ENCODE data around the gene HOXB3.

The HOXB3 gene

DNA sequence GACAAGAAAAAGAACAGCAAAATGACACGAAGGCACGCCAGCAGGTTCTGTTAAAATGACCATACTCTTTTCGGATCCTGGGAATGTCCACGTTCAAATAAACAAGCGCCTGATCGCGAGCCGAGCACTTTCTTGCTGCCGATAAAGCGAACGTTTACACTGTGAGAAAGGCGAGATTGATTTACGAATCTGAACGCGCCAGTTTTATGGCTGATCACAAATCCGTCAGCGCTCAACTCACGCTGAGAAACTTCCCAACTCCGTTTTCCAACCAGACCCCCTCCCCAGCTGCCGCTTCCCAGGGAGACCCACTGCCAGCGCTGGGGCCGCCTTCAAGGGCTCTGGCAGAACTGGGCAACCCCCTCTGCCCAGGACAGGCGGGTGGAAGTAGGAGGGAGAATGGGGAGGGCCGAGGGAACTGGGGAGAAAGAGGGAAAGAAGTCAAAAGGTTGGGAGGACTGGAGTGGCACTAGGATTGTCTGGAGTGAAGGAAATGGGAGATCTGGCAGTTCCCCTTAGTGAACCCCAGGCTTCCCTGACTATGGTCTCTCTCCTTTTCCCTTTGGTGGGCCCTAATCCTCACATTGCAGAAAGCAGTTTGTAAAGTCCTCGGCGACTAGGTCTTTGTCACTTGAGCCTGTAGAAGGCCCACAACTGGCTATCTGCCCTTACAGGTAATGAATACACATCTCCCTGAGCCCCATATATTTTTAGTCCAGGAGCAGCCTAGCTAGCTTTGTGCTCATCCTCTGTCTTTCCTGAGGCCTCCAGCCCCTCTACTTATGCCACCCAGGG lies 18.8 kb downstream of the HOXB3 start:
- no peak overlapping the region for H3K4me3 ChIP-seq (ENCODE audit: low read depth, low read length)

DNA sequence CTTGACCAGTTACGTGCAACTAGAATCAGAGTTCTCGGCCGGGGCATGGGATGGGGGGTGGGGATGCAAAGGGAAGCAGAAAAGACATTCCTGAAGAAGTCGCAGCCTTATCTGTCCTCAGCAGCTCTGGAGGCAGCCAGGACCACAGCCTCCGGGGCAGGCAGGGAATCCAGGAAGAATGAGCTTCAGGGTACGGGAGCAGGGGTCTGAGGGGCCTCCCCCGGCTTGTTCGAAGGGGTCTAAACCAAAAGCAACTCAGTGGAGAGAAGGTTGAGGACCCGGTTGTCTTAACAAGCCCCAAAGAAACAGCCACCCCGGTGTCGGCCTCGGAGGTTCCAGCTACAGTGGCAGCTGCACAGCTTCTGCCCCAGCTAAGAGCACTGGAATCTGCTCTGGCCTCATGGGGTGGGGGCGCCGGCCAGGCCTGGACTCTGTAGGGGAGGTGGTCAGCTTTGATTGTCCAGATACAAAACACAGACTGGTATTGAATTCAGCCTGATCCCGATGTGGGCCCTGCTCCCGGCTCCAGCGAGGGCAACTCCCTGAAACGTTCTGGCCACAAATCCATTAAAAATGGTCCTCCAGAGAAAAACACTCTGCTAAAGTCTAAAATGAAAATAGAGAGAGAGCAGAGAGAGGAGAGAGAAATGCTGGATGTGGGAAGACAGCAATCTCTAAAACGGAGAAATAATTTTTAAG lies 19.6 kb downstream of the HOXB3 start:
- H3K4me3 ChIP-seq (ENCODE audit: low read depth, low read length), result no peak overlapping the region
- TF ChIP-seq, protein P1, sequence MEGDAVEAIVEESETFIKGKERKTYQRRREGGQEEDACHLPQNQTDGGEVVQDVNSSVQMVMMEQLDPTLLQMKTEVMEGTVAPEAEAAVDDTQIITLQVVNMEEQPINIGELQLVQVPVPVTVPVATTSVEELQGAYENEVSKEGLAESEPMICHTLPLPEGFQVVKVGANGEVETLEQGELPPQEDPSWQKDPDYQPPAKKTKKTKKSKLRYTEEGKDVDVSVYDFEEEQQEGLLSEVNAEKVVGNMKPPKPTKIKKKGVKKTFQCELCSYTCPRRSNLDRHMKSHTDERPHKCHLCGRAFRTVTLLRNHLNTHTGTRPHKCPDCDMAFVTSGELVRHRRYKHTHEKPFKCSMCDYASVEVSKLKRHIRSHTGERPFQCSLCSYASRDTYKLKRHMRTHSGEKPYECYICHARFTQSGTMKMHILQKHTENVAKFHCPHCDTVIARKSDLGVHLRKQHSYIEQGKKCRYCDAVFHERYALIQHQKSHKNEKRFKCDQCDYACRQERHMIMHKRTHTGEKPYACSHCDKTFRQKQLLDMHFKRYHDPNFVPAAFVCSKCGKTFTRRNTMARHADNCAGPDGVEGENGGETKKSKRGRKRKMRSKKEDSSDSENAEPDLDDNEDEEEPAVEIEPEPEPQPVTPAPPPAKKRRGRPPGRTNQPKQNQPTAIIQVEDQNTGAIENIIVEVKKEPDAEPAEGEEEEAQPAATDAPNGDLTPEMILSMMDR (IDR thresholded peaks at IDR 0.05; ENCODE audit: borderline replicate concordance, insufficient read depth, low read depth, low read length), result no peak

More for the DNA sequence above, 18.8 kb downstream of the HOXB3 start:
- TF ChIP-seq, protein P1 (IDR thresholded peaks at IDR 0.05; ENCODE audit: borderline replicate concordance, insufficient read depth, low read depth, low read length), result no peak

DNA sequence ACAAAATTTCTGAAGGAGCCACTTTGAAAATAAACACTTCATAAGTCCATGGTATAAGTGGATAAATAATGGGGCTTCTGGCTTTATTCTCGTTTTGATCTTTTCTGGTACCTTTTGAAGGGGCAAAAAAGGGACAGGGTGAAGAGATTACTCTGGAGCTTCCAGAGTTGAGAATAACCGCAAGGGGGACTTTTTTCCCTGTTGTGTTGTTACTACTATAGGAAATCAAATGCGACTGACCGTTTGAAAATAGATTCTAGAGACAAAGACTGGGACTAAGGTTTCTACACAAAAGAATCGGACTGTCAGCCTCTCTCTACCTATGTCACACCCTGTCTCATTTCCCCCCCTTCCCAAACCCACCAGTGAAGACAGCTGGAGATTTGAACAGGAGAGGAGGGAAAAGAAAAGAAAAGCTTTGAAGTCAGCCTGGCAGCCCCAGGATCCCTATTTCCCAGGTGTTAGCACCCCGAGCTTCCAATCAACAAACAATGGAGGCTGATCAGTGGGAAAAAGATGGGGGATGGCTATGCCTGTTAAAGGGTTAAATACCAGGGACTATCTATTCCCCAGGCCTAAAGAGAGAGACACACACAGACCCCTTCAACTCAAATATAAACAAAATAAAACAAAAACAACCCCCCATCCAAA lies 20.2 kb downstream of the HOXB3 start:
- no peak overlapping the region for H3K4me3 ChIP-seq (ENCODE audit: low read depth, low read length)

DNA sequence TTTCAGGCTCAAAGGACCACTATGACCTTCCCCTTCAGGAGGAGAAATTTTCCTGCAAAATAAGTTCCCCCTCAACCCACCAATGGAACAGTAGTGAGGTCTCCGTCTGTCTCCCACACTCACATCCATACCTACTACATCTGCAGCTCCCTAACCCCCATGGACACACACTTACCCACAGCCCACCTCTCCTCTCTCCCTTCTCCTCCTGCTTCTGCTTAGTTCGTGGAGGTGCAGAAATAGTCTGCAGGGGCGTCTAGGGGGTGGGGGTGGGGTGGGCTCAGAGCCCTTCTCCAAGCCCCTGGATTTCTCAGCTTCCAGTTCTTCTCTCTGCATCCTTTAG lies 20.8 kb downstream of the HOXB3 start:
- H3K4me3 ChIP-seq (ENCODE audit: low read depth, low read length), result no peak overlapping the region
- TF ChIP-seq, protein P1 (IDR thresholded peaks at IDR 0.05; ENCODE audit: borderline replicate concordance, insufficient read depth, low read depth, low read length), result no peak

More for the DNA sequence above, 20.2 kb downstream of the HOXB3 start:
- TF ChIP-seq, protein P1 (IDR thresholded peaks at IDR 0.05; ENCODE audit: borderline replicate concordance, insufficient read depth, low read depth, low read length), result no peak

DNA sequence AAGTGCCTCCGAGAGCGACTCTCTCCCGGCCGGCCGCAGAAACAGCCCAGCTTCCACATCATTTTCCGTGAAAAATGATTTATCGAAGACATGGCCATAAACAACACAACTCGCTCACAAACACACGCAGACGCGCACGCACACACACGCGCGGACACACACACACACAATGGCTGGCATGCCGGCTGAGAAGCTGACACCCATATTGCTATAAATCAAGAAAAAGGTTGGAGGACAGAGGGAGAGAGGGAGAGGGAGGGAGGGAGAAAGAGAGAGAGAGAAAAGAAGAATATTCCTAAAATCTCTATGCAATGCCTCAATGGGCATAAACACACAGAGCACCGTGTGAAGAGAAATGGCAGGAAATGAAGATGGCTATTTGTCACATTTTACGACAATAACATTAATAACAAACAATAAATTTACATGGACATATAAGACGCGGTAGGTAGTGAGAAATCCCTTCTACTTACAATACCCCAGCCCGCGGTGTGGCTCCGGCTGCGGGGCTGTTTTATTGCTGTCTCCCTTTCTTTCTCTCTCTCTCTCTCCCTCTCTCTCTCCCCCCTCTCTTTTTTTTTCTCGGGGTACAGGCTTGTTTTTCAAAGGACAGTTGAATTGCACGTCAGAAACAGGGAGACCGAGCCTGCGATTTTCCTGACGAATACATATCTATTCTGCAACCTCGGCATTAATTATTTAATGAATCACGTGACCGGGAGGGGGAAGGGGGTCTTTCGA lies 21.4 kb downstream of the HOXB3 start:
- TF ChIP-seq, protein P1 (IDR thresholded peaks at IDR 0.05; ENCODE audit: borderline replicate concordance, insufficient read depth, low read depth, low read length), result no peak
- H3K4me3 ChIP-seq (ENCODE audit: low read depth, low read length), result no peak overlapping the region

DNA sequence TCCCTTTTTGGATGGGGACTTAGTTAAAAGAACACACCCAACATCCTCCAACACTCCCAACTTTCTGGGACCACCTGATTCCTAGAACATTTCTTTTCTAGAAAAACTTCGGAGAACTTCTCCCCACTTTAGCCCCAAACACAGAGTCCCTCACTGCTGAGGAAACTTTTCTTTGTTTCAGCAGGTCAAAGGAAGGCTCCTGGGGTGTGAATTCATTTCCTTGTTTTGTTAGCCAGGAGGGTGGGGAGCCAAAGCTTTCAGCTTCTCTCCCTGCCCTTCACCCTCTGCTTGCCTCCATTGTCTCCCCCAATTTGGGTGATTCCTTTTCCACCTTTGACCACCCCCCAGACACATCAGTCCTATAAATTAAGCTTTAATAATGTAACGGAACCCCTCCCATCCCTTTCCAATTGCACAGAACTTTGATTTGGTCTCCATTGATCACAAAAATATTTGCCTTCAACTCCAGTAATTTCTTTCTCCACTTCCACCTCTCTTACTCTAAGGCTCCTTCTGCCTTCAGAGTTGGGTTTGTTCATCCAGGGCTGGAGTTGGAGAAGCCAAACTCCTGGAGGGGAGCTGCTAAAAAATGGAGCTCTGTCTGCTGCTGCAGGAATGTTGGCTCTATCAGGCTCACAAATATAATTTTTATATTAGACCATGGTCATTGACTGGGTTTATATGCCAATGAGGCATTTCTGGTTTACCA lies 22.2 kb downstream of the HOXB3 start:
- H3K4me3 ChIP-seq (ENCODE audit: low read depth, low read length), result no peak overlapping the region
- TF ChIP-seq, protein P1 (IDR thresholded peaks at IDR 0.05; ENCODE audit: borderline replicate concordance, insufficient read depth, low read depth, low read length), result no peak

All from GM12875 (cell line).